Esophagus squamous epithelium (tissue), 4 donors: ENCODE data around the gene MSH4.

Experiments
- POLR2A ChIP-seq, 4 donors: fragments of 450-650 bp; IDR thresholded peaks; one replicate each; pipeline ENCODE4 v1.6.1; 2017; ENCODE audit warnings: antibody characterized with exemption in 4 of 4, mild to moderate bottlenecking in 4 of 4, moderate library complexity in 3 of 4
- TF ChIP-seq, protein P1 (sequence below), 6 experiments: fragments of 450-650 bp in 4 of 6; fragments of 200-600 bp in 2 of 6; sonication (generic) in 2 of 6; IDR thresholded peaks; one replicate each; pipeline ENCODE4 v1.5.1; 2016 to 2019; ENCODE audit warnings: antibody characterized with exemption in 6 of 6, mild to moderate bottlenecking in 4 of 6, moderate library complexity in 4 of 6

DNA sequence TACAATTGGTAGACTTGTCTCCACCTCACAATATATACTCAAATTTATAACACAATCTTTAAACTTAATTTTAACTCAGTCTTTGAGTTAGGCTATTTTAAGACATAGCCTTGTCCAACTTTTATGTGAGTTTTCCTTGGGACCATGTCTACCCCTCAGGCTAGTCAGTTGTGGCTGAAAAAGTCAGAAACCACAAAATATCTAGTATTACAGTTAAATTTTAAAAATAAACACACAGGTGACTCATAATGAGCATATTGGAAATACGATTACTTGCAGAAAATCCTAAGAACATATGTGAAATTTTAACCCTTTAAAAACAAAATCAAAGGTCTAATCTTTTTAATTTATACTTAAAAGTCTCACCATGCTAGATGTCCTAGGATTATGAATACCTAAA lies 140.4 kb downstream of the MSH4 start:
- TF ChIP-seq, protein P1, sequence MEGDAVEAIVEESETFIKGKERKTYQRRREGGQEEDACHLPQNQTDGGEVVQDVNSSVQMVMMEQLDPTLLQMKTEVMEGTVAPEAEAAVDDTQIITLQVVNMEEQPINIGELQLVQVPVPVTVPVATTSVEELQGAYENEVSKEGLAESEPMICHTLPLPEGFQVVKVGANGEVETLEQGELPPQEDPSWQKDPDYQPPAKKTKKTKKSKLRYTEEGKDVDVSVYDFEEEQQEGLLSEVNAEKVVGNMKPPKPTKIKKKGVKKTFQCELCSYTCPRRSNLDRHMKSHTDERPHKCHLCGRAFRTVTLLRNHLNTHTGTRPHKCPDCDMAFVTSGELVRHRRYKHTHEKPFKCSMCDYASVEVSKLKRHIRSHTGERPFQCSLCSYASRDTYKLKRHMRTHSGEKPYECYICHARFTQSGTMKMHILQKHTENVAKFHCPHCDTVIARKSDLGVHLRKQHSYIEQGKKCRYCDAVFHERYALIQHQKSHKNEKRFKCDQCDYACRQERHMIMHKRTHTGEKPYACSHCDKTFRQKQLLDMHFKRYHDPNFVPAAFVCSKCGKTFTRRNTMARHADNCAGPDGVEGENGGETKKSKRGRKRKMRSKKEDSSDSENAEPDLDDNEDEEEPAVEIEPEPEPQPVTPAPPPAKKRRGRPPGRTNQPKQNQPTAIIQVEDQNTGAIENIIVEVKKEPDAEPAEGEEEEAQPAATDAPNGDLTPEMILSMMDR (IDR thresholded peaks at IDR 0.05): no peak
- TF ChIP-seq POLR2A (IDR thresholded peaks at IDR 0.05): no peak
